Tracheal epithelial cell (primary cell): Measurements from ENCODE around the gene AKR1C1. TPM values are rescaled to one million over a fixed set of nuclear protein-coding genes. Genes with fewer than 3 reads are reported as not detected.

Source experiments
- total RNA-seq: library from RNA; depleted of rRNA; stranded (reverse); fragments of >200 nt; gene quantifications from 2 replicates; pipeline ENCODE4 v1.2.1, GENCODE V29; 2014

AKR1C1 gene
- total RNA-seq: 152 and 278 TPM in 2 replicates

DNA sequence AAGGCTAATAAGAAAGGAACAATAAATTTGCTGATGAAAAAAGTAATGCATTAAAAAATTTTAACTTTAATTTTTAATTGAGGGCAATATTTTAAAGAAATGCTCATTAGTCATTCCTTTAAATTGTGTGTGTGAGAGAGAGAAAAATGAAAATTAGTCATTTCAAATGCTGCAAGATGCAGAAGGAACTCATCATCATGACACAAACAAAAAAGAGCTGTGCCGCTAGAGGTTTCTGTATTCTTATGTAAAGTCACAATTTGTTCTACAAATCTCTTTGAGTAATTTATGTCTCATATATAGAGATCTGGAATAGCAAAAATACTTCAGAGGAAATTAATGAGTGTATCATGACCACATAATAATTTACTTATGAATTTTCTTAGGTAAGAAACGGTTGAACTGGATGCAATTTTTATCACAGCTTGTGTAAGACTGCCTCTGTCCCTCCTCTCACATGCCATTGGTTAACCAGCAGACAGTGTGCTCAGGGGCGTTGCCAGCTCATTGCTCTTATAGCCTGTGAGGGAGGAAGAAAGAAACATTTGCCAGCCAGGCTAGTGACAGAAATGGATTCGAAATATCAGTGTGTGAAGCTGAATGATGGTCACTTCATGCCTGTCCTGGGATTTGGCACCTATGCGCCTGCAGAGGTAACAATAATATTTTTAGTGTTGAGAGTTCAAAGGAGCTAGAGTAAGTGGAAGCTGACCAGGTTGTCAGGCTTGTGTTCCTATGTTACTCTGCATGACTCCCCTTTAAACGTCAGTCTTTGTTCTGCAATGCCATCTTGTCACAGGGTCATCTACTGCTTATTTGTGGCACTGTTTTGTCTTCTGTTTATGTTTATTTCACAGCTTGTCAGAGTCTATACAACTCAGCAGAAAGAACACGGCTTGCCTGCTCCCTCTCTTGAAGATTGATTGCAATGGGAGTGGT, at the start of gene AKR1C1:
AKR1C1 (plus strand) TSS at position 540 of the 939 bp plus-strand sequence; CDS start at position 570, 30 bp downstream.

DNA sequence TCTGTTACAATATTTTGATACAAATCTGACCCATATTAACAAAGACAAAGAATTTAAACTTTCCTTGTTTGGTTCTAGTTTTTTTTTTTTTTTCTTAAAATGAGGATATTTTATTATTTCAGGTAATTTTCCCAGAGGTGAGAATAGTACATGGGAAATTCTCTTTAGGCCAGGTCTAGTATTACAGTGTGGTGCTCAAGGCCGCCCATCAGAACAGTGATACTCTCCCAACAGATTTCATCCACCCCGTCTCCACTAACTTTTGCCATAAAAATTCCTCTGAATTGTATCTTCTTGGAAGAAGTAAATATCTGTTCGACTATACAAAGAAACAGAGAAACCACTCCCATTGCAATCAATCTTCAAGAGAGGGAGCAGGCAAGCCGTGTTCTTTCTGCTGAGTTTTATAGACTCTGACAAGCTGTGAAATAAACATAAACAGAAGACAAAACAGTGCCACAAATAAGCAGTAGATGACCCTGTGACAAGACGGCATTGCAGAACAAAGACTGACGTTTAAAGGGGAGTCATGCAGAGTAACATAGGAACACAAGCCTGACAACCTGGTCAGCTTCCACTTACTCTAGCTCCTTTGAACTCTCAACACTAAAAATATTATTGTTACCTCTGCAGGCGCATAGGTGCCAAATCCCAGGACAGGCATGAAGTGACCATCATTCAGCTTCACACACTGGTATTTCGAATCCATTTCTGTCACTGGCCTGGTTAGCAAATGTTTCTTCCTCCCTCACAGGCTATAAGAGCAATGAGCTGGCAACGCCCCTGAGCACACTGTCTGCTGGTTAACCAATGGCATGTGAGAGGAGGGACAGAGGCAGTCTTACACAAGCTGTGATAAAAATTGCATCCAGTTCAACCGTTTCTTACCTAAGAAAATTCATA, 40.2 kb downstream of the AKR1C1 start, which contains the start of gene AKR1C2:
AKR1C2 (minus strand) TSS at position 731 of the 903 bp plus-strand sequence; CDS start at position 709, 22 bp downstream.

Other genes with a start within 250 kb of the AKR1C1 start
- gene AKR1E2, start 137.2 kb upstream of the AKR1C1 start, total RNA-seq: 5.8 and 29.2 TPM in 2 replicates
- 218 and 721 TPM in 2 replicates for gene AKR1C2, start 40.4 kb downstream of the AKR1C1 start, total RNA-seq
- gene AKR1C3, start 131.0 kb downstream of the AKR1C1 start, total RNA-seq: 162 and 246 TPM in 2 replicates
- not detected in 2 replicates for gene AKR1C8, start 221.7 kb downstream of the AKR1C1 start, total RNA-seq
- gene AKR1C4, start 233.4 kb downstream of the AKR1C1 start, total RNA-seq: not detected in 2 replicates